Activated naive CD4-positive, alpha-beta T cell treated with anti-CD3 and anti-CD28 coated beads for 36 hours (primary cell): Measurements from ENCODE around the gene UNC13D. TPM values are rescaled to one million over a fixed set of nuclear protein-coding genes. Genes with fewer than 3 reads are reported as not detected.
"Not testable (repeated sequence)": the region's sequence is repeated elsewhere in the genome, so short reads cannot be mapped to it uniquely, and the experiment has no call there.

ENCODE experiments used
- CTCF ChIA-PET: fragments of 350-600 bp; sonication (Branson Sonifier 250); formaldehyde crosslinking; loops from one replicate; lab custom pipeline; 2021; ENCODE audit warnings: antibody characterized with exemption; lab: Charles Lee
- DNase-seq: peaks from one replicate; pipeline ENCODE4 v3.0.0-alpha.2; 2020
- H3K27ac Mint-ChIP-seq: one replicate; pipeline ENCODE4 v1.8.0; 2021; ENCODE audit warnings: mild to moderate bottlenecking, mixed read lengths
- H3K27me3 Mint-ChIP-seq: one replicate; pipeline ENCODE4 v1.8.0; 2021; ENCODE audit warnings: low read depth, mixed read lengths
- H3K36me3 Mint-ChIP-seq: one replicate; pipeline ENCODE4 v1.8.0; 2021; ENCODE audit warnings: low read depth, mixed read lengths
- H3K4me1 Mint-ChIP-seq: one replicate; pipeline ENCODE4 v1.8.0; 2021; ENCODE audit warnings: low read depth, mixed read lengths
- H3K4me3 Mint-ChIP-seq: one replicate; pipeline ENCODE4 v1.8.0; 2021; ENCODE audit warnings: mild to moderate bottlenecking, moderate library complexity, mixed read lengths
- H3K9me3 Mint-ChIP-seq: one replicate; pipeline ENCODE4 v1.8.0; 2021; ENCODE audit warnings: mixed read lengths
- intact Hi-C: fragments of 100-400 bp; cut with micrococcal nuclease; formaldehyde crosslinking; loops from one replicate; pipeline ENCODE4 v1.15.1; 2023
- total RNA-seq, 2 experiments: library from RNA; stranded (reverse); gene quantifications; one replicate each; pipeline ENCODE4 v1.2.3, GENCODE V29; 2021

Gene UNC13D
- total RNA-seq: 10 to 100 TPM; 98.5 to 99.1 TPM

DNA sequence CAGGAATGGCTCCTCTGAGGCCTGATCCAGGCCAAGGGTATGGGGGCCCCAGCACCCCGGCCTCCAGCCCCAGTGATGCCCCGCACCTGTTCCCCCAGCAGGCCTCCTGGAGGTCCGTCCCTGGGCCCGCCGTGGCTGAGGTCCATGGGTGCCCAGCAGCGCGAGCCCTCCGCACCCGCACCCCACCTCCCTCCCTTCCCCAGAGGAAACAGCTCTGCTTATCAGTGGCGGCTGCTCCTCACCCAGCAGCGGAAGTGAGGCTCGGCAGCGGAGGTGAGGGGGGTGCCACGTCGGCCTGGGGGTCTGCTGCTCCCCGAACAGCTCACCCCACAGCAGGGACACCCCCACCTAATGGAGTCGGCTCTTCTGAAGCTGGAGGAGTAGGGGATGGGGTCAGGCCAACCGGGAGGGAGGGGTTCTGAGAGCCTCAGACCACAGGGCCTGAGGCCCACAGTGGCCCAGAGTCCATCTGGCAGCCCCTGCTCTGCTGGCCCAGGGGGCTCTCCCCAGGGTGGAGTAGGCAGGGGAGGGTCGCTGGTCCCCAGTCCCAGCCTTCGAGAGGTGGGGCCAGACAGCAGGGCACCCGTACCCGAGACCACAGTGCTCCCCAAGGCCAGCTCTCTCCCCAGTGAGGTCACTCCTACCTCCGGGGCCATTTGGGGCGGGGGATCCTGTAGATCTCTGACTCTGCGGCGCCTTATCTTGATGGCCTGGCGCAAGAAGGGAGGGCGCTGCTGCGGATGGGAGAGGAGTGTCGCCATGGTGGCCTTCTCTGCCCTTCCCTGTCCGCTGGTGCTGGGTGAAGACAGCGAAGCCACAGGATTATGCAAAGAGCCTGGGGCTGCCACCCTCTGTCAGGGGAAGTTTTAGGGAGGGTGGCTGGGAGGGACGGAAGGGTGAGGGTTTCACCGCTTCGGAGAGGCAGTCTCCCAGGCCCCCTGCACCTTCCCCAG, at the start of gene UNC13D:
Gene UNC13D (minus strand): TSS at position 828 of the 953 bp plus-strand sequence. CDS start 67 bp downstream, at position 761.
- H3K27me3 Mint-ChIP-seq: no peaks in the 10 kb centered on the region
- CTCF ChIA-PET: interaction anchor here (0.5 to 4.9 kb wide), 4 partner anchors 11 to 72 kb away, joined by 3 to 32 read pairs (median 13); partner anchors contain the start of gene WBP2
- peak within 1 kb of the TSS; percentile 98 for H3K27ac Mint-ChIP-seq
- H3K36me3 Mint-ChIP-seq: peaks cover 13% of the 10 kb centered on the region
- intact Hi-C loops: loop anchor here (1.0 kb wide), 4 partner anchors 11 to 65 kb away; partner anchors contain the start of genes UNK and WBP2
- peak within 1 kb of the TSS; percentile 95 for H3K4me3 Mint-ChIP-seq
- peak; percentile 75 for DNase-seq
- no peaks in the 10 kb centered on the region for H3K9me3 Mint-ChIP-seq
- H3K4me1 Mint-ChIP-seq: peaks cover 22% of the 10 kb centered on the region

DNA sequence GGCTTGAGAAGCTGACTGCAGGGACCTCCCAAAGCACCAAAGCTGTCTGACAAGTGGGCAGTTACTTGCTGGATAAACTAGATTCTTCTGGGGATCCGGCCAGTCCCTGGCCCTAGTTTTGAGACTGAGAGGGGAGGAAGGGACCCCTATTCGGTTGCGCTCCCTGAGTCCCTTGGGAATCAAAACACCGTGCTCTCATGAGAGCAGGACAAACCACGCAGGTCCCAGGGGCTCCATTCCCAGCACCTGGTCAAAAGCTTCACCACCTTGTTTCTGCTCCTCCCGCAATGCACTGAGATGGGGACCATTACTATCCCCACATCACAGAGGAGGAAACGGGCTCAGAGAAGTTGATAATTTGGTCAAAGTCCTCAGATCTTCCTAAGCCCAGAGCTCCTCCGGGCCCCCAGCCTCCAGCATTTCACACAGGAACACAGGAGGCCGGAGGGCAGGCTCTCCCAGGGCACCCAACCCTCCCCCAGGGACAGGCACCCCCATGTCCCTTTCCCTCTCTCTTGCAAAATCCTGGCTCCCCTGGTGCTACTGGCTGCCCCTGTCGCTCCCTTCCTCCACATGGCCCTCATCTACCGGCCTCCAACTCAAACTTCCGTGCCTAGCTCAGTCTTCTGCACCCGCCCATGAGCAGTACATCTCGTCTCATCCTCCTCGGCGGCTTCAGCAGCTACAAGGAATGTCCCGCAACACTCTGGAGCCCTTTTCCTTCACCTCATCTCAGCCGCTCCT, 49.3 kb upstream of the UNC13D start:
- Mint-ChIP-seq H3K27me3 (no peaks in the 10 kb centered on the region), H3K27ac (no peak overlapping the region), H3K4me1 (peaks cover 26% of the 10 kb centered on the region), H3K36me3 (peaks cover 16% of the 10 kb centered on the region), H3K4me3 (no peak overlapping the region), H3K9me3 (no peaks in the 10 kb centered on the region)
- intact Hi-C loops: no loop called here
- CTCF ChIA-PET: interaction anchor here (0.6 to 1.6 kb wide), 4 partner anchors 11 to 208 kb away, joined by 3 to 7 read pairs (median 4); partner anchors contain the start of gene MRPL38
- no peak for DNase-seq

DNA sequence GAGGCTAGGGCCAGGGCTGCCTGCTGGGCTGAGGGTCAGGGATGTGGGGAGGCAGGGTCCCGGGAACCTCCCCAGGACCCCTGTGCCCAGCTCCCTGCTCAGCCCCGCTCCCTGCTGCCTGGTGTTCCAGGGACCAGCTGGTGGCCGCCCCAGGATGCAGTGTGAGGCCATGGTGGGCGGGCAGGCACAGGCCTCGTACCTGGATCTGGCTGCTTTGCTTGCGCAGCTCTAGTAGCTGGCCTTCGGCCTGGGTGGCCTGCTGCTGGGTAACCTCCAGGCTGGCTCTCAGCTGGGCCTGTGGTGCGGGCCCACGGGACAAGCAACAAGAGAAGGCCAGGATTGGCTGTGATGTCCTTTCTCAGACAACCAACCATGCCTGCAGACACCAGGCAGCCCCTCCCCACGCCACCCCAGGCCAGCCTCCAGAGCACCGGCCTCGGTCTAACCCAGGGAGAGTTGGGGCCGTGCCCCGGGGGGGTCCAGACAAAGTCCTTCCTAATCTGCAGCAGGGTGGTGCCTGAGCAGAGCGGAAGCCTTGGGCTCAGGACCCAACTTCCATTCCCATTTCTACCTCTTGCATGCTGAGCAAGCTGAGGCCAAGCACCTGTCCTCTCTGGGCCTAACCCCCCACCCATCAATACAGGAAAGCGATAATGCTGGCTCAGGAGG, 48.5 kb upstream of the UNC13D start:
- Mint-ChIP-seq H3K9me3 (no peaks in the 10 kb centered on the region), H3K4me1 (peaks cover 24% of the 10 kb centered on the region), H3K27ac (no peak overlapping the region), H3K36me3 (peaks cover 16% of the 10 kb centered on the region), H3K4me3 (no peak overlapping the region), H3K27me3 (no peaks in the 10 kb centered on the region)
- no peak for DNase-seq
- CTCF ChIA-PET: interaction anchor here (0.6 to 1.4 kb wide), 4 partner anchors 12 to 207 kb away, joined by 3 to 6 read pairs (median 3); partner anchors contain the start of gene MRPL38
- intact Hi-C loops: no loop called here

DNA sequence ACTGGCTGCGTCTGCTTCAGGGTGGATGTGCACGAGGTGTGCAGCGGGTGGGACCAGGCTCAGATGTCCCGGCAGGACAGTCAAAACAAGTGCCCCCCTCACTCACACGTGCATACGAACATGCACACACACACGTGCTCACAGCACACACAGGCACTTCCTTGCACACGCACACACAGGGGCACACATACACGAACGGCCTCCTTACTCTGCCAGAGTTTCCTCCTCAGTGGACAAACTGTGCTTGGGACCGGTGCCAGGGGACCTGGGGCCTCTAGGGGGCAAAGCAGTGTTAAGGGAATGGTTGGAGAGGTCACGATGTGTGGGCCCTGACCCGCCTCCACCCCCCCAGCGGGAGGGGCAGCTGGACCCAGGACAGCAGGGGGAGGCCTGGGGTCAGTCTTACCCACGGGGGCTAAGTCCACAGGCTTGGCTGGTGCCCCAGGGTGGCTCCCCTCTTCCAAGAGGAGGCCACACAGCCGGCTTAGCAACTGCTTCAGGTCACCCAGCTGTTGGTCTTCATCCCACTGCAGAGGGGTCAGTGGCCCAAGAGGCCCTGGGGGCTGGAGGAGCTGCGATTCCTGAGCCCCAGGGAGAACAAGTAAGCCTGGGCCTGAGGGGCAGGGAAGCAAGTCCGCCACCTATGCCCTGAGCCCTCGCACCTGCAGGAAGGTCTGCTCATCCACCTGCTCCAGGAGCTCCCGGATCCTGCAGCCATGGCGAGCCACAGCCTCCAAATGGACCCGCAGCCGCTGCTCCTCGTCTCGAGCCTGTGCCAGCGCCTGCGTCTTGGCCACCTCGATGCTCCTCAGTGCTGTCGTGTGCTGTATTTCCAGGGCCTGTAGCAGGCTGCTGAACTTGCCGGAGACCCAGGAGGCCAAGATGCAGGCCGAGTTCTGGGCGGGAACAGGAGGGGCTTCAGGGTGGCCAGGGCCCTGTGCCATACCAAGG, 47.7 kb upstream of the UNC13D start:
- H3K4me3 Mint-ChIP-seq: no peak overlapping the region
- H3K4me1 Mint-ChIP-seq: peaks cover 20% of the 10 kb centered on the region
- peaks cover 16% of the 10 kb centered on the region for H3K36me3 Mint-ChIP-seq
- H3K27me3 Mint-ChIP-seq: no peaks in the 10 kb centered on the region
- no peak for DNase-seq
- H3K27ac Mint-ChIP-seq: peak overlapping the region; percentile 36
- no peaks in the 10 kb centered on the region for H3K9me3 Mint-ChIP-seq
- CTCF ChIA-PET: interaction anchor here (1.2 kb wide), 1 partner anchor 15 kb away, joined by 3 read pairs; no protein-coding TSS in a partner anchor
- intact Hi-C loops: no loop called here

DNA sequence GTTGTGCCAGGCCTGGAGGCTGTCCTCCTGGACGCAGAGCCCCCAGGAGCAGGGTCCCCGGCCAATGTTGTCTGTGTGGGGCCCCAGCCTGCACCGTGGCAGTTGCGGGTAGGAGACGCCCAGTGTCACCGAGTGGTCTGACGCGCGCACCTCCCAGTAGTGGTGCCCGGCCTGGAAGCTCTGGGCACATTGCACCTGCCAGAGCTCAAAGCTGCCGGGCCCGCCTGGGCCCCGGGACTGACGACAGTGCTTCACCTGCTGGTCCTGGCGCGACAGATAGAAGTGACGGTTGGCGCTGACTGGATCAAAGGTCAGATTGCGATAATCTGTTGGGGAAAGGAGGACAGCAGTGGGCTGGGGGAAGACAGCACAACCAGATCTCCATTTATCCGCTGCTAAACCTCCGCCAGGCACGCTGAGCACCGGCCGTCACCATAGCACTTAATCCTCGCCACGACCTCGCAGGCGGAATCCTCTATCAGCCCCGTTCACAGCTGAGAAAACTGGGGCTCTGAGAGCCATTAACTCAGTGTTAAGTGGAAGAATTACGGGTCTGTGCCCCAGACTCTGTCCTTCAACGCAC, 46.9 kb upstream of the UNC13D start:
- no peak for DNase-seq
- CTCF ChIA-PET: no interaction called here
- no peaks in the 10 kb centered on the region for H3K27me3 Mint-ChIP-seq
- peaks cover 16% of the 10 kb centered on the region for H3K36me3 Mint-ChIP-seq
- intact Hi-C loops: no loop called here
- H3K27ac Mint-ChIP-seq: no peak overlapping the region
- peaks cover 20% of the 10 kb centered on the region for H3K4me1 Mint-ChIP-seq
- H3K9me3 Mint-ChIP-seq: no peaks in the 10 kb centered on the region
- H3K4me3 Mint-ChIP-seq: no peak overlapping the region

DNA sequence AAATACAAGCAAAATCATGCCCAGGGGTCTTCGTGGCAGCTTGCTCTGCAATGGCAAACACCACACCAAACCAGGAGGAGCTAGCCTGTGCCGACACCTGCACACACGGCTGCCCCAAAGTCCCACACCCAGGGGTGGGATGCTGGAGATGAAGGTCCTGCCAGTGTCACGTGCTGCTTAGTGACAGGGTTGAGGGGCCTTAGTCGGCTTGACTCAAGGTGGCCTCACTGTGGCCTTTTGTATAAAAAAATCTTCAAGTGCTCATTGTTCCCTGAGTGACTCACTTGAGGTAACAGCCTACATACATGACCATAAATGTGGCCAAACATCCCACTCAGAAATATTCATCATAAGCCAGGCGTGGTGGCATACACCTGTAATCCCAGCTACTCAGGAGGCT, 45.2 kb upstream of the UNC13D start:
- CTCF ChIA-PET: interaction anchor here (0.8 kb wide), 1 partner anchor 10 kb away, joined by 3 read pairs; no protein-coding TSS in a partner anchor
- intact Hi-C loops: no loop called here

DNA sequence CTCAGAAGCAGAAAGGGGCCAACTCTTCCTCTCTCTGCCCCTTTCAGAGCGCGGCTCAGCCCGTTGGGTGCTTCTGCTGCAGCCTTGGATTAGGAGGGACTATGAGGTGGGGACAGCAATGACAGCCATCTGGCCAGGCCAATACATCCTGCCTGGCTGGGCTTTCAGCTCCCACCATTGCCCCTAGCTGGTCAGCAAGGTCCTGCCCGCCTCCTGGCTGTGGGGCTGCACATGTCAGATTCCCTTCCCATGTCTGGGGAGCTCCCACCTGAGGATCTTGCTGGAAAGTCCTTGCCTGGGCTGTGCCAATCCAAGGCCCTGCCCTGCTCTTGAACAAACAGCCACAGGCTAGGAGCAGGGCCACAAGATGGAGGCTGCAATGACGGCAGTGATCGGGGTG, 44.3 kb upstream of the UNC13D start:
- CTCF ChIA-PET: no interaction called here
- no peaks in the 10 kb centered on the region for H3K4me1 Mint-ChIP-seq
- intact Hi-C loops: no loop called here
- H3K27ac Mint-ChIP-seq: no peak overlapping the region
- H3K4me3 Mint-ChIP-seq: no peak overlapping the region
- no peaks in the 10 kb centered on the region for H3K27me3 Mint-ChIP-seq
- no peak for DNase-seq
- peaks cover 7% of the 10 kb centered on the region for H3K36me3 Mint-ChIP-seq
- H3K9me3 Mint-ChIP-seq: no peaks in the 10 kb centered on the region

More for the DNA sequence above, 45.2 kb upstream of the UNC13D start:
- no peak for DNase-seq
- H3K36me3 Mint-ChIP-seq: peaks cover 10% of the 10 kb centered on the region
- H3K4me1 Mint-ChIP-seq: peaks cover 8% of the 10 kb centered on the region
- H3K9me3 Mint-ChIP-seq: no peaks in the 10 kb centered on the region
- H3K27ac Mint-ChIP-seq: no peak overlapping the region
- no peak overlapping the region for H3K4me3 Mint-ChIP-seq
- no peaks in the 10 kb centered on the region for H3K27me3 Mint-ChIP-seq

DNA sequence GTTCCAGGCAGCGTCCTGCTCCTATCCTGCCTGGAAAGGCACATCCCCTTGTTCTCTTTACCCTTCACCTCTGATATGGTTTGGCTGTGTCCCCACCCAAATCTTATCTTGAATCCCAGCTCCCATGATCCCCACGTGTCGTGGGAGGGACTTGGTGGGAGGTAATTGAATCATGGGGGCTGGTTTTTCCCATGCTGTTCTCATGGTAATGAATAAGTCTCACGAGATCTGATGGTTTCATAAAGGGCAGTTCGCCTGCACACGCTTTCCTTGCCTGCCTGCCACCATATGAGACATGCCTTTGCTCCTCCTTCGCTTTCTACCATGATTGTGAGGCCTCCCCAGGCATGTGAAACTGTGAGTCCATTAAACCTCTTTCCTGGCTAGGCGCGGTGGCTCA, 41.7 kb upstream of the UNC13D start:
- H3K36me3 Mint-ChIP-seq, H3K4me1 Mint-ChIP-seq, DNase-seq, intact Hi-C loops, H3K27me3 Mint-ChIP-seq, H3K9me3 Mint-ChIP-seq, H3K4me3 Mint-ChIP-seq: not testable (repeated sequence)
- CTCF ChIA-PET: interaction anchor here (1.2 kb wide), 1 partner anchor 25 kb away, joined by 4 read pairs; no protein-coding TSS in a partner anchor
- H3K27ac Mint-ChIP-seq: peak overlapping the region; percentile 27

DNA sequence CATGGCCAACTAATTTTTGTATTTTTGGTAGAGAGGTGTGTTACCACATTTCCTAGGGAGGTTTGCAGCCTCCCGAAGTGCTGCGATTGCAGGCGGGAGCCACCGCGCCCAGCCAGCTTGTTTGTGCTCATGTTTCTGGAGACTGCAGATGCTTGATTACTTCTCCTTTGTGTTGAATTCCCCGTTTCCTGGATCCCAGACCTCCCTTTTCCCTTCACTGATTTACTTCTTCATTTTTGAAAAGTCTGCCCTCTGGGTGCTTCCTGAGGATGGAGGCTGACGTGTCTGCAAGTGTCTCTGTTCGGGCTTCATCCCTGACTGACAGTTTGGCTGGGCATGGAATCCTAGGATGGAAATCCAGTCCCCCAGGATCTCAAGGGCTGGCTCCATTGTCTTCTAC, 41.2 kb upstream of the UNC13D start:
- intact Hi-C loops: no loop called here
- Mint-ChIP-seq H3K27me3 (no peaks in the 10 kb centered on the region), H3K9me3 (no peaks in the 10 kb centered on the region), H3K36me3 (peaks cover 5% of the 10 kb centered on the region), H3K27ac (no peak overlapping the region), H3K4me1 (peaks cover 2% of the 10 kb centered on the region), H3K4me3 (no peak overlapping the region)
- DNase-seq: no peak
- CTCF ChIA-PET: interaction anchor here (1.2 kb wide), 1 partner anchor 24 kb away, joined by 4 read pairs; no protein-coding TSS in a partner anchor

DNA sequence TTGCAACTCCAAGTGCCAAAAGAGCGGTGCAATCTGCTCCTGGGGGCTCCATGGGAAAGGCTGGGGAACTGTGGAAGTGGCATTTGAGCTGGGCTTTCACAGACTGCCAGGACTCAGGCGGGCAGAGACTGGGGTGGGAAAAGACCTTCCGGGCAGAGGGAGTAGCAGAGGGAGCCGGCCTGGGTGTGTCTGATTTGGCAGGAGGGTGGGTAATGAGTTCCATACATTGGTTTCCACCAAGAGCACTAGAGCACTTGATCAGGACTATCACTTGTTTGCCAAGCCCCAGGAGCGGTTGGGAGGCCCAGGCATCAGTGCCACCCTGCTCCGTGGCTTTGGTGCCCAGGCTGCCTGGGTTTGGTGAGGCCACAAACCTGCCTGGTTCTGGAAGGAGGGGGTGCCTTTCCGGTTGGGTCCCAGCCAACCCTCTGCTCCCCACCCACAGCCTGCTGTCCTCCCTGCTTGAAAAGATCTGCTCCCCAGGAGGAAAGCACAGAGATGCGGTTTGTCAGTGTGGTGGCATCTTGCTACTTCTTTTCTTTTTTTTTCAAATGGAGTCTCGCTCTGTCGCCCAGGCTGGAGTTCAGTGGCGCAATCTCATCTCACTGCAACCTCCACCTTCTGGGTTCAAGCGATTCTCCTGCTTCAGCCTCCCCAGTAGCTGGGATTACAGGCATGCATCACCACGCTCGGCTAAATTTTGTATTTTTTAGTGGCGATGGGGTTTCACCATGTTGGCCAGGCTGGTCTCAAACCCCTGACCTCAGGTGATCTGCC, 37.7 kb upstream of the UNC13D start:
- Mint-ChIP-seq H3K27me3 (peaks cover 3% of the 10 kb centered on the region), H3K36me3 (peaks cover 2% of the 10 kb centered on the region), H3K4me1 (peaks cover 12% of the 10 kb centered on the region), H3K4me3 (no peak overlapping the region), H3K9me3 (no peaks in the 10 kb centered on the region), H3K27ac (no peak overlapping the region)
- CTCF ChIA-PET: interaction anchor here (0.8 to 2.1 kb wide), 2 partner anchors 20 to 34 kb away, joined by 3 to 15 read pairs; no protein-coding TSS in a partner anchor
- intact Hi-C loops: no loop called here
- DNase-seq: no peak
